ENCODE data around the gene ATRN. TPM values are rescaled to one million over a fixed set of nuclear protein-coding genes. Genes with fewer than 3 reads are reported as not detected.

Gene ATRN
- total RNA-seq, 2 experiments from 2014 or later, result 8.8 to 9.1 TPM

DNA sequence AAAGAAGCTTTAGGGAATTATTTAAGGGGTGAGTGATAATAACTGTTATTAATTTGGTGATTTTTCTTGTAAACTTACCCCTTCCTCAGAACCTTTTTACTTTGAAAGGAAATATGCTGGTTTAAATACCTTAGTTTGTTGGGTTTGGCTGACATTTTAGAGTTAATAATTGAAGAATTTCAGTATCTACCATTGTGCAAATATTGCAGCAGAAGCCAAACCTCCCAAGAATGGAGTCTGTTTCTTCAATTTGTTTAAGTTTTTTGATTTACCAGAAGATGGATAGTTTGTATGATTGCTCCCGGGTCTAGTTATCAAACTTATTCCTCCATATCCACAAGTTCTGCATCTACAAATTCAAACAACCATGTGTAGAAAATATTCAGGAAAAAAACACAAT lies 77.1 kb downstream of the ATRN start:
- Histone ChIP-seq H3K9me3 (ENCODE audit: control insufficient read depth in 1 of 2, insufficient read depth in 1 of 2, low read length in 2 of 2) (no peaks in the 10 kb centered on the region), H3K36me3 (ENCODE audit: insufficient read depth, low read length) (peaks cover 10% of the 10 kb centered on the region), H3K4me3 (ENCODE audit: low read length) (no peak overlapping the region), H3K4me1 (ENCODE audit: insufficient read depth, low read length) (no peaks in the 10 kb centered on the region), H3K27me3 (ENCODE audit: control insufficient read depth in 1 of 2, insufficient read depth in 2 of 2, low read length in 2 of 2) (no peaks in the 10 kb centered on the region), H3K27ac (ENCODE audit: low read depth in 1 of 2, low read length in 2 of 2) (no peak overlapping the region)
- Mint-ChIP-seq H3K36me3 (ENCODE audit: low read depth) (peaks cover 81% of the 10 kb centered on the region), H3K4me3 (no peak overlapping the region), H3K9me3 (no peaks in the 10 kb centered on the region), H3K27ac (no peak overlapping the region), H3K27me3 (no peaks in the 10 kb centered on the region), H3K4me1 (ENCODE audit: low read depth) (no peaks in the 10 kb centered on the region)
- DNase-seq (no peak), ATAC-seq (ENCODE audit: poor library complexity) (no peak)
- ChIA-PET POLR2A (no interaction called here), CTCF (no interaction called here)
- intact Hi-C loops (cut with DNase I, micrococcal nuclease), result no loop called here
- no peak for TF ChIP-seq CTCF (IDR thresholded peaks at IDR 0.05)

DNA sequence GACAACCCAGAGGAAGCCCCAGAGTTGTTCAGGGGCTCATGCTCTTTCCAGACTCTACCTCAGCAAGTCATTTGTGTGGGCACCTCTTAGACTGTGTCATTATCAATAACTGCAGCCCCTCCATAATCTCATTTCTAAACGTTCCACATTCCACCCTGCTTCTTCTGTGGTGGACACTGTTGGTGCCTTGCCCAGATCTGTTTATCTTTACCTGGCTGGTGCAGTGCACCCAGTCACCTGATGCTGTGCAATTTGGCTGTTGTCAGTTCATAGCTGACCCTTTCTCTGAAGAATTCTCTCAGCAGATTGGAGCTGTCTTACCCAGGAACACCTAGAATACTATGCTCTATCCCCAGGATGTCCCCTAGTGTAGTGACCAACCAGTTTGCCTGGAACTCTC lies 80.0 kb downstream of the ATRN start:
- intact Hi-C loops (cut with DNase I, micrococcal nuclease), result no loop called here
- Mint-ChIP-seq H3K4me1 (ENCODE audit: low read depth) (peaks cover 5% of the 10 kb centered on the region), H3K27ac (no peak overlapping the region), H3K9me3 (no peaks in the 10 kb centered on the region), H3K36me3 (ENCODE audit: low read depth) (peaks cover 78% of the 10 kb centered on the region), H3K27me3 (no peaks in the 10 kb centered on the region), H3K4me3 (no peak overlapping the region)
- CTCF ChIA-PET, result no interaction called here
- ATAC-seq (ENCODE audit: poor library complexity) (no peak), DNase-seq (no peak)
- no peak overlapping the region for H3K4me3 ChIP-seq (ENCODE audit: low read length)
- H3K27ac ChIP-seq (ENCODE audit: low read depth in 1 of 2, low read length in 2 of 2), result no peak overlapping the region
- H3K27me3 ChIP-seq (ENCODE audit: control insufficient read depth in 1 of 2, insufficient read depth in 2 of 2, low read length in 2 of 2), result no peaks in the 10 kb centered on the region
- H3K4me1 ChIP-seq (ENCODE audit: insufficient read depth, low read length), result no peaks in the 10 kb centered on the region
- peaks cover 10% of the 10 kb centered on the region for H3K36me3 ChIP-seq (ENCODE audit: insufficient read depth, low read length)
- POLR2A ChIA-PET, result no interaction called here
- TF ChIP-seq CTCF (IDR thresholded peaks at IDR 0.05), result no peak
- H3K9me3 ChIP-seq (ENCODE audit: control insufficient read depth in 1 of 2, insufficient read depth in 1 of 2, low read length in 2 of 2), result no peaks in the 10 kb centered on the region

- no peaks in the 10 kb centered on the region for H3K27me3 ChIP-seq (ENCODE audit: control insufficient read depth in 1 of 2, insufficient read depth in 2 of 2, low read length in 2 of 2)
- H3K9me3 Mint-ChIP-seq, result no peaks in the 10 kb centered on the region
- H3K4me3 Mint-ChIP-seq, result no peak overlapping the region
- H3K36me3 ChIP-seq (ENCODE audit: insufficient read depth, low read length), result peaks cover 5% of the 10 kb centered on the region
- ATAC-seq (ENCODE audit: poor library complexity) (no peak), DNase-seq (no peak)
- peaks cover 75% of the 10 kb centered on the region for H3K36me3 Mint-ChIP-seq (ENCODE audit: low read depth)
- CTCF ChIA-PET, result interaction anchor here (1.2 kb wide), 1 partner anchor 12 kb away, joined by 7 read pairs; no protein-coding TSS in a partner anchor
- H3K27ac Mint-ChIP-seq, result no peak overlapping the region
- no peak overlapping the region for H3K27ac ChIP-seq (ENCODE audit: low read depth in 1 of 2, low read length in 2 of 2)
- intact Hi-C loops (cut with DNase I, micrococcal nuclease), result no loop called here
- no peaks in the 10 kb centered on the region for H3K4me1 ChIP-seq (ENCODE audit: insufficient read depth, low read length)
- POLR2A ChIA-PET, result no interaction called here
- no peak for TF ChIP-seq CTCF (IDR thresholded peaks at IDR 0.05)
- no peaks in the 10 kb centered on the region for H3K9me3 ChIP-seq (ENCODE audit: control insufficient read depth in 1 of 2, insufficient read depth in 1 of 2, low read length in 2 of 2)
- no peaks in the 10 kb centered on the region for H3K27me3 Mint-ChIP-seq
- H3K4me3 ChIP-seq (ENCODE audit: low read length), result no peak overlapping the region
- H3K4me1 Mint-ChIP-seq (ENCODE audit: low read depth), result peaks cover 5% of the 10 kb centered on the region
Observed at GRCh38 chr20:3551681-3552434, 81.0 kb downstream of the ATRN start.
